ENCODE measurements around the gene WDR37.

Gene WDR37

GRCh38 chr10:1040133-1040532 lies 16.1 kb upstream of the WDR37 start:
- Histone ChIP-seq H3K4me3 (ENCODE audit: insufficient read length, low read depth) (no peak overlapping the region), H3K9me3 (ENCODE audit: insufficient read depth, low read length) (no peaks in the 10 kb centered on the region)

GRCh38 chr10:1041514-1041913 lies 14.7 kb upstream of the WDR37 start:
- no peaks in the 10 kb centered on the region for H3K9me3 ChIP-seq (ENCODE audit: insufficient read depth, low read length)
- peaks cover 2% of the 10 kb centered on the region for H3K4me1 ChIP-seq (ENCODE audit: insufficient read depth, insufficient read length)
- TF ChIP-seq YY1 (IDR thresholded peaks at IDR 0.05; ENCODE audit: insufficient read depth, insufficient read length) (no peak), SUZ12 (IDR thresholded peaks at IDR 0.05; ENCODE audit: extremely low read depth, insufficient read depth, insufficient read length) (no peak), ZNF274 (IDR thresholded peaks at IDR 0.05; ENCODE audit: low read depth, low read length) (no peak)
- peaks cover 64% of the 10 kb centered on the region for H3K36me3 ChIP-seq (ENCODE audit: insufficient read depth, insufficient read length, low read length)
- H3K9ac ChIP-seq (ENCODE audit: insufficient read length, low read depth), result no peak overlapping the region
- H3K4me3 ChIP-seq (ENCODE audit: insufficient read length, low read depth), result no peak overlapping the region
- no peak for DNase-seq (ENCODE audit: low read depth, low spot score)
- H3K27me3 ChIP-seq (ENCODE audit: insufficient read depth, insufficient read length), result no peaks in the 10 kb centered on the region

More at GRCh38 chr10:1040133-1040532, 16.1 kb upstream of the WDR37 start:
- TF ChIP-seq ZNF274 (IDR thresholded peaks at IDR 0.05; ENCODE audit: low read depth, low read length), result no peak
- no peak for TF ChIP-seq SUZ12 (IDR thresholded peaks at IDR 0.05; ENCODE audit: extremely low read depth, insufficient read depth, insufficient read length)
- no peaks in the 10 kb centered on the region for H3K4me1 ChIP-seq (ENCODE audit: insufficient read depth, insufficient read length)
- no peaks in the 10 kb centered on the region for H3K27me3 ChIP-seq (ENCODE audit: insufficient read depth, insufficient read length)
- peaks cover 53% of the 10 kb centered on the region for H3K36me3 ChIP-seq (ENCODE audit: insufficient read depth, insufficient read length, low read length)
- no peak overlapping the region for H3K9ac ChIP-seq (ENCODE audit: insufficient read length, low read depth)
- no peak for DNase-seq (ENCODE audit: low read depth, low spot score)

- Histone ChIP-seq H3K27me3 (ENCODE audit: insufficient read depth, insufficient read length) (no peaks in the 10 kb centered on the region), H3K4me3 (ENCODE audit: insufficient read length, low read depth) (no peak overlapping the region), H3K9ac (ENCODE audit: insufficient read length, low read depth) (no peak overlapping the region), H3K9me3 (ENCODE audit: insufficient read depth, low read length) (no peaks in the 10 kb centered on the region), H3K36me3 (ENCODE audit: insufficient read depth, insufficient read length, low read length) (peaks cover 65% of the 10 kb centered on the region), H3K4me1 (ENCODE audit: insufficient read depth, insufficient read length) (peaks cover 4% of the 10 kb centered on the region)
- no peak for TF ChIP-seq ZNF274 (IDR thresholded peaks at IDR 0.05; ENCODE audit: low read depth, low read length)
- no peak for TF ChIP-seq SUZ12 (IDR thresholded peaks at IDR 0.05; ENCODE audit: extremely low read depth, insufficient read depth, insufficient read length)
- no peak for TF ChIP-seq YY1 (IDR thresholded peaks at IDR 0.05; ENCODE audit: insufficient read depth, insufficient read length)
- DNase-seq (ENCODE audit: low read depth, low spot score), result no peak
Observed at GRCh38 chr10:1043532-1043995, 12.6 kb upstream of the WDR37 start.

GRCh38 chr10:1044146-1044545 lies 12.0 kb upstream of the WDR37 start:
- TF ChIP-seq YY1 (IDR thresholded peaks at IDR 0.05; ENCODE audit: insufficient read depth, insufficient read length) (no peak), ZNF274 (IDR thresholded peaks at IDR 0.05; ENCODE audit: low read depth, low read length) (no peak), SUZ12 (IDR thresholded peaks at IDR 0.05; ENCODE audit: extremely low read depth, insufficient read depth, insufficient read length) (no peak)
- H3K27me3 ChIP-seq (ENCODE audit: insufficient read depth, insufficient read length), result no peaks in the 10 kb centered on the region
- DNase-seq (ENCODE audit: low read depth, low spot score), result no peak
- H3K9me3 ChIP-seq (ENCODE audit: insufficient read depth, low read length), result no peaks in the 10 kb centered on the region
- peaks cover 63% of the 10 kb centered on the region for H3K36me3 ChIP-seq (ENCODE audit: insufficient read depth, insufficient read length, low read length)
- no peak overlapping the region for H3K9ac ChIP-seq (ENCODE audit: insufficient read length, low read depth)
- no peak overlapping the region for H3K4me3 ChIP-seq (ENCODE audit: insufficient read length, low read depth)
- peaks cover 4% of the 10 kb centered on the region for H3K4me1 ChIP-seq (ENCODE audit: insufficient read depth, insufficient read length)

DNA sequence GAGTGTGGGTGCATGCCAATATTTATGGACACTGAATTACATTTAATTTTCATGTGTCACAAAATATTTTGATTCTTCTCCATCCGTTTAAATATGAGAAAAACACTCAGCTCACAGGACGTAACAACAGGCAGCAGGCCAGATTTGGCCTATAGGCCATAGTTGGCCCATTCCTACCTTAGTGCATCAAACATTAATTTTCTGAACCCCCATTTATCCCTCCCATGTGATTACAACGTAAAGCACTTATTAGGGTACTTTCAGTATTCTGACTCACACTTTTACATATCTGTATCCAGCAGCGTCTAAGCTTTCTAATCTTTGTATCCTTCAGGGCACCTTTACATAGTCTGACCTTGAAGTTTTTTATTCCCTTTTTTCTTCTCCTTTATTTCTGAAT lies 11.2 kb upstream of the WDR37 start:
- peaks cover 55% of the 10 kb centered on the region for H3K36me3 ChIP-seq (ENCODE audit: insufficient read depth, insufficient read length, low read length)
- H3K4me1 ChIP-seq (ENCODE audit: insufficient read depth, insufficient read length), result peaks cover 4% of the 10 kb centered on the region
- H3K9ac ChIP-seq (ENCODE audit: insufficient read length, low read depth), result no peak overlapping the region
- no peak for TF ChIP-seq ZNF274 (IDR thresholded peaks at IDR 0.05; ENCODE audit: low read depth, low read length)
- TF ChIP-seq SUZ12 (IDR thresholded peaks at IDR 0.05; ENCODE audit: extremely low read depth, insufficient read depth, insufficient read length), result no peak
- TF ChIP-seq YY1 (IDR thresholded peaks at IDR 0.05; ENCODE audit: insufficient read depth, insufficient read length), result no peak
- H3K4me3 ChIP-seq (ENCODE audit: insufficient read length, low read depth), result no peak overlapping the region
- no peaks in the 10 kb centered on the region for H3K27me3 ChIP-seq (ENCODE audit: insufficient read depth, insufficient read length)
- no peaks in the 10 kb centered on the region for H3K9me3 ChIP-seq (ENCODE audit: insufficient read depth, low read length)
- DNase-seq (ENCODE audit: low read depth, low spot score), result no peak

DNA sequence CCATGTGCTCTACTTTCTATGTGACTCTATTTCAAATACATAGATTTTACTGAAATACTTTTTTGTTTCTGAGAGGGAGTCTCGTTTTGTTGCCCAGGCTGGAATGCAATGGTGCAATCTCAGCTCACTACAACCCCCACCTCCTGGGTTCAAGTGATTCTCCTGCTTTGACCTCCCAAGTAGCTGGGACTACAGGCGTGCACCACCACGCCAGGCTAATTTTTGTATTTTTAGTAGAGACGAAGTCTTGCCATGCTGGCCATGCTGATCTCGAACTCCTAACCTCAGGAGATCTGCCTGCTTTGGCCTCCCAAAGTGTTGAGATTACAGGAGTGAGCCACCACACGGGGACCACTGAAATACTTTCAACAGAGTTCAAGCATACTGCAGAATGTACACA lies 10.8 kb upstream of the WDR37 start:
- no peak for DNase-seq (ENCODE audit: low read depth, low spot score)
- no peak for TF ChIP-seq YY1 (IDR thresholded peaks at IDR 0.05; ENCODE audit: insufficient read depth, insufficient read length)
- TF ChIP-seq SUZ12 (IDR thresholded peaks at IDR 0.05; ENCODE audit: extremely low read depth, insufficient read depth, insufficient read length), result no peak
- no peak for TF ChIP-seq ZNF274 (IDR thresholded peaks at IDR 0.05; ENCODE audit: low read depth, low read length)
- Histone ChIP-seq H3K4me3 (ENCODE audit: insufficient read length, low read depth) (peak overlapping the region; percentile 18), H3K9ac (ENCODE audit: insufficient read length, low read depth) (no peak overlapping the region), H3K27me3 (ENCODE audit: insufficient read depth, insufficient read length) (no peaks in the 10 kb centered on the region), H3K36me3 (ENCODE audit: insufficient read depth, insufficient read length, low read length) (peaks cover 51% of the 10 kb centered on the region), H3K4me1 (ENCODE audit: insufficient read depth, insufficient read length) (peaks cover 4% of the 10 kb centered on the region), H3K9me3 (ENCODE audit: insufficient read depth, low read length) (no peaks in the 10 kb centered on the region)

- Histone ChIP-seq H3K9me3 (ENCODE audit: insufficient read depth, low read length) (no peaks in the 10 kb centered on the region), H3K4me3 (ENCODE audit: insufficient read length, low read depth) (peak overlapping the region; percentile 93), H3K4me1 (ENCODE audit: insufficient read depth, insufficient read length) (peaks cover 4% of the 10 kb centered on the region), H3K36me3 (ENCODE audit: insufficient read depth, insufficient read length, low read length) (peaks cover 52% of the 10 kb centered on the region), H3K27me3 (ENCODE audit: insufficient read depth, insufficient read length) (no peaks in the 10 kb centered on the region), H3K9ac (ENCODE audit: insufficient read length, low read depth) (peak overlapping the region; percentile 94)
- DNase-seq (ENCODE audit: low read depth, low spot score), result no peak
- TF ChIP-seq SUZ12 (IDR thresholded peaks at IDR 0.05; ENCODE audit: extremely low read depth, insufficient read depth, insufficient read length) (no peak), YY1 (IDR thresholded peaks at IDR 0.05; ENCODE audit: insufficient read depth, insufficient read length) (no peak), ZNF274 (IDR thresholded peaks at IDR 0.05; ENCODE audit: low read depth, low read length) (no peak)
Observed at GRCh38 chr10:1047937-1048336, 8.2 kb upstream of the WDR37 start.

Data from NT2/D1 (cell line).